Stimulated activated CD8-positive, alpha-beta memory T cell treated with anti-CD3 and anti-CD28 coated beads, Interleukin-15, amount 100 ng/mL, for 48 hours (primary cell): Measurements from ENCODE around the gene TFAP2C.
"Not testable (repeated sequence)": the region's sequence is repeated elsewhere in the genome, so short reads cannot be mapped to it uniquely, and the experiment has no call there.

ENCODE experiments used
- DNase-seq, 2 donors: peaks; one replicate each; pipeline ENCODE4 v3.0.0-alpha.2; 2020; ENCODE audit warnings: low read depth in 2 of 2

Gene TFAP2C

DNA sequence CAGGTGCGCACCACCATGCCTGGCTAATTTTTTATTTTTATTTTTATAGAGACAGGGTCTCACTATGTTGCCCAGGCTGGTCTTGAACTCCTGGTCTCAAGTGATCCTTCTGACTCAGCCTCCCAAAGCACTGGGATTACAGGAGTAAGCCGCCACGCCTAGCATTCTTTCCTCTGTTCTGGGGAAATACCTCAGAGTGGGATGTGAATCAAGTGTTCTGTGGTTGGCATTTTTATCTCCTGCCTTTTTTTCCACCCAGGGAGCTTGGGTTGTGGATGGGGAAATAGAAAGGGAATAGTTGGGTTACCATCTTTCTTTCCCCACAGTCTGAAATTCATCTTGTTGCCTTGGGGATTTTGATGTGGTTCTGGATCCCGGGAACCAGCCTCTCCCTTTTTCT lies 24.1 kb downstream of the TFAP2C start:
- DNase-seq: no peak

DNA sequence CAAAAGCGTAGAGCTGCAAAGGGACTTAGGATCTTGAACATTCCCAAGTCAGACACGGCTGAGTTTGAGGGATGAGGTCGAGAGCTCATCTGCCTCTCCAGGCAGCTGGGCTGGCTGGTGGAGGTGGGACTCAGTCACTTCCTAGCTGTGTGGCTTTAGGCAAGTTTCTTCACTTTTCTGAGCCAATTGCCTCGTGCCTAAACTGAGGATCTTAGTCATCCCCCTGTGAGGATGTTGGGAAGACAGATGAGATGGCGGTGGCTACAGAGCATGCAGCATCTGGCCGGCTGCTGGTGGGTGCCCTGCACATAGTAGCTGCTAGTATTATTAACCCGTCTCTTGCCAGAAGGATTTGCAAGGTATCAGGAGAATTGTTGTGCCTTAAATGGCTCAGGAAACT lies 27.5 kb downstream of the TFAP2C start:
- no peak for DNase-seq

DNA sequence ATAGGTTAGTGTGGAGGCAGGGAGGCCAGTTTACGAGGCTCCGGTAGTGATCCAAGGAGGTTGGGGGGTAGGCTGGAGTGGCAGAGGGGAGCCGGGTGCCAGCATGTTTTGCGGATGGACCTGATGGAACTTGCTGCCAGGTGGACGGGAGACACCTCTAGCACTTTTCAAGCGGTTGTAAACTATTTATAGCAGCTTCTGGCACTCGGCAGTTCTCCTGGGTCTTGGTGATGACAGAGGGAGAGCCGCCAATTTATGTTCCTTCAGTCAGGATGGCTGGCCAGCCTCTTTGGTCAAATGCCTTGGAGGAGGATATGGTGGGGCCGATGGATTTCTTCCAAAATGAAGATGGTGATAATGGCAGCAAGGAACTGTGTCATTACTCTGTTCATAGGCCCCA lies 28.8 kb downstream of the TFAP2C start:
- no peak for DNase-seq

DNA sequence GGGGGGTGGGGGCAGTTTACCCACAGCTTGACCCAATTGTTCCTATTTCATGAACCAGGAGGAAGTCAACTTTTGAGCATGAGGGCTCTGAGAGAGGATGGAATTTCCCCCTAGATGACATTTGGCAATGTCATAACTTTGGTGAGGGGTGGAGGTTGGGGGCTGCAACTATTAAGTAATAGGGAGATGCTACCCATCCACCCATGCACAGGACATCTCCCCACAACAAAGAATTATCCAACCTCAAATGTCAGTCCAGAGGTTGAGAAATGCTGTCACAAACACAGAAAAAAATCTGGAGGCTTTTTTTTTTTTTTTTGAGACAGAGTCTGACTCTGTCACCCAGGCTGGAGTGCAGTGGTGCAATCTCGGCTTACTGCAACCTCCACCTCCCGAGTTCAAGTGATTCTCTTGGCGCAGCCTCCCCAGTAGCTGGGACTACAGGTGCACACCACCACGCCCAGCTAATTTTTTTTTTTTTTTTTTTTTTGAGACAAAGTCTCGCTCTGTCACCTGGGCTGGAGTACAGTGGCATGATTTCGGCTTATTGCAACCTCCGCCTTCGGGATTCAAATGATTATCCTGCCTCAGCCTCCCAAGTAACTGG lies 29.3 kb downstream of the TFAP2C start:
- DNase-seq: not testable (repeated sequence)

DNA sequence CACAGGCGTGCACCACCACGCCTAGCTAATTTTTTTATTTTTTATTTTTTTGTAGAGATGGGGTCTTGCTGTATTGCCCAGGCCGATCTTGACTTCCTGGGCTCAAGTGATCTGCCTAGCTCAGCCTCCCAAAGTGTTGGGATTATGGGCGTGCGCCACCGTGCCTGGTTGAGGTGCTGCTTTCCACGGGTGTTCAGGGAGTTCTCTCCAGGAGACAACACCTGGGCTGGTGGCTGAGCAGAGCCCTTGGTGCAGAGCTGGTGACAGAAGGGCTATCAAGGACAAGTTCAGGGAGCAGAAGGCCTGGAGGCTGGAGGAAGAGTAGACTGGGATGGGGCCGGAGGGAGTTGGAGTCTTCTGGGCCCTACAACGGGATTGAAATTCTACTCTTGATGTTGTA lies 34.6 kb downstream of the TFAP2C start:
- DNase-seq: no peak

DNA sequence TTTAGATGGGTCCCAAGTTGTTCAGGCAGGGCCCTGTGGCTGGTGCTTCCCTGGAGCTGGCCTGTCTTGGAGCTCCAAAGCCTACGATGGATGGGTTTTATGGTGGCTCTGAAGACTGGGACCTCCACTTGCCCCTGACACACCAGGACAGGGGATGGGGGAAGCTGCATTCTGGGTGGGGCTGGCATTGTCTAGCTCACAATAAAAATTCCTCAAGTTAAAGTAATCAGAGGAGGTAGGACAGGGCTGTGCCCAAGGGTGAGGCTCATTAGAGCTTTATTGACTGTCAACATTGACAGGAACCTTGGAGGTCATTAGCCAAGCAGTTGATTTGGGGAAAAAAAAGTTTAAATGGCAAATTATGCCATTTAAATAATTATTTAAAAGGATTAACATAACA lies 35.7 kb downstream of the TFAP2C start:
- DNase-seq: no peak

DNA sequence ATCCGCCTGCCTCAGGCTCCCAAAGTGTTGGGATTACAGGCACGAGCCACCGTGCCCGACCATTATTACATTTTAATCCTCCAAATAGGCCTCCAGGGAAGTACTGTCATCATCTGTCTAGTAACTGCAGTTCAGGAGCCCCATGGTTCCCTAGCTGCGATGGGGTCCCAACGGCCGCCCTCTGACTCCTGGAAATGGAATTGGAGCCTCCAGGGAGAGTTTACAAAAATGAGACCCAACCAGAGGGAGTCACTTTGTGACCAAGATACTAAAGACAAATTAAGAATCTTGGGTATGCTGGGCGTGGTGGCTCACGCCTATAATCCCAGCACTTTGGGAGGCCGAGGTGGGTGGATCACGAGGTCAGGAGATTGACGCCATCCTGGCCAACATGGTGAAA lies 36.7 kb downstream of the TFAP2C start:
- no peak for DNase-seq

DNA sequence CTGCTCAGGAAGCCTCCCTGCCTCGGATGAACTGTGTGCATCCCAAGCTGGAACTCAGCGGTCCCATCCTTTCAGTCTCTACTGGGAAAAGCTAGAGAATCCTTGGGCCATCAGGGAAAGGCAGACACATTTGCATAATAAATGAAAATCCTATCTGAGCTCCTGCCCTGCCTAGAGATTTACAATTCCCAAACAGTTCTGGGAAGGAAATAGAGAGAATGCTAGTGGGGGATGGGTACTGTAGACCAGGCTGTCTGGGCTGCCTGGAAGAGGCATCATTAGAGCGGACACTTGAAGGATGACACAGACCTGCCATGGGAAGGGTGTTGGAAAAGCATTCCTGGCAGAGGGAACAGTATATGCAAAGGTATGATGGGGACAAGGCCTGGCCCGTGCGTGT lies 44.3 kb downstream of the TFAP2C start:
- no peak for DNase-seq

DNA sequence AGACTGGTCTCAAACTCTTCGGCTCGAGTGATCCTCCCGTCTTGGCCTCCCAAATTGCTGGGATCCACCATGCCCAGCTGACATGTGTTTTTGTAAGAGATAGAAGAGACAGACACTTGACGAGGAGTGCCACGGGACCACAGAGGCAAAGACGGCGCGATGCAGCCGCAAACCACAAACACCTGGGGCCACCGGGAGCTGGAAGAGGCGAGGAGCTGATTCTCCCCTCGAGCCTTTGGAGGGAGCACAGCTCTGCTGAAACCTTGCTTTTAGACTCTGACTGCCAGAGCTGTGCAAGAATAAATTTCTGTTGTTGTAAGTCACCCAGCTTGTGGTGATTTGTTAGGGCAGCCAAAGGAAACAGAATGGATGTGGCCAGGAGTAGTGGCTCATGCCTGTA lies 46.9 kb downstream of the TFAP2C start:
- DNase-seq: no peak

DNA sequence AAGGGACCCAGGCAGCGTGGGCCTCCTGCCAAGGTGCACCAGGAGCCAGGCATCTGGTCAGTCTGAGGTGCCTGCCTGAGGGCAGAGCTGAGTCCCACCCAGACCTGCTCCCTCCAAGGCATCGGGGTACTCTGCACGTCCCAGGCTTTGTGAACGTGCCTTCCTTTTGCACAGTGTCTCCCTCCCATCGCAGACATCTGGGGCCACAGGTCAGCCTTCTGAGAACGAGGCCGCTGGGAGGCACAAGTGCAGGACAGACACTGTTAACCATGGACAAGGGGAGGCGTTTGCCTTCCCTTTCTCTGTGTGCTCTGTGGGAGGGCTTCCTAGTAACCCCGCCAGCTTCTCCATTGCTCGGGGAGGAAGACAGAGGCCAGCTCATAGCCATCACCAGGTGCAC lies 47.6 kb downstream of the TFAP2C start:
- no peak for DNase-seq

DNA sequence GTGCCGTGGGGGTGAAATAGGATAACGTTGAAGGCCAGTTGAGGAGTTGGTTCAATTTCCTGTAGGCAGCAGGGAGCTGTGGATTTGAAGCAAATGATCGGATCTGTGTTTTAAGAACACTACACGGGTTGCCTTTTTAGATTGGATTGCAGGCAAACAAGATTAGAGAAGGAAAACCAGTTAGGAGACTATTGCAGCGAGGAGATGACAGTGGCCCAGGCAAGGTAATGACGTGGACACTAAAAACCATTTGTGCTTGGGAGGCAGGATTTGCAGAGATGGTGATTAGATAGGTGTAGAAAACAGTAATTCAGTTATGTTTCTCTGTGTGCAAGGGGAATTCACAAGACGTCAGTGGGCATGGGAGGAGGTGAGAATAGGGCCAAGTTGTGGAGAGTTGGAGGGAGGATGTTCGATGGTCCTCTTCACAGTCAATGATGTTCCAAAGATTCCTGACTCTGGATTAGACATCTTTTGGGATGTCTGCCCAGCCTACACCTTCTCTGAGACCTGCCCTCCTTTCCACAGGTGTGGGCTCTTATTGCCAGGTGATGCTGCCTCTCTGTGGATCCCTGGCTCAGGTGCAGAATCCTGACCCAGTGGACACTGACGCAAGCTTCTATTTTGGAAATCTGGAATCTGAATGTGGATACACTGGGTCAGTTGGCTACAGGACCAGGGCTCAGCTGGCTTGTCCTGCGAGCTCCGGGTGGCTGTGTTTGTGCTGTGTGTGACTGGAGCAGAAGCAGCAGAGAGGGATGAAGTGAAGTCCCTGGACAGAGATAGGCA lies 54.2 kb downstream of the TFAP2C start:
- DNase-seq: no peak

DNA sequence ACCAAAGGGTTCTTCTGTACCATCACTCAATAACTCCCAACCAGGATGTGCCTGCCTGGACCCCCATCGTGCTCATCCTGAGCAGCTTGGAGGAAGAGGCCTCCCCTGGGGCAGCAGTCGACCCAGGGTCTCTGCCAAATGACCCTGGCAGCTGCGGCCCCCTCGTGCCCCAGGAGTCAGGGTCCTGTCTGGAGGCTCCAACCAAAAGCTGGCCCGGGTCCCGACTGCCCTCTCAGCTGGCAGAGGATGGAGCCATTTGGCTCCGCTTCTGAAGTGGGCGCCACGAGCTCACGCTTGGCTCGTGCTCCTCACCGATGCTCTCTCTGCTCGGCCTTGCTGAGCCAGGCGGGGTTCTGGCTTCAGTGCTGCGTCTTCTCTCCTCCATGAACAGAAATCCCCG lies 56.8 kb downstream of the TFAP2C start:
- no peak for DNase-seq

DNA sequence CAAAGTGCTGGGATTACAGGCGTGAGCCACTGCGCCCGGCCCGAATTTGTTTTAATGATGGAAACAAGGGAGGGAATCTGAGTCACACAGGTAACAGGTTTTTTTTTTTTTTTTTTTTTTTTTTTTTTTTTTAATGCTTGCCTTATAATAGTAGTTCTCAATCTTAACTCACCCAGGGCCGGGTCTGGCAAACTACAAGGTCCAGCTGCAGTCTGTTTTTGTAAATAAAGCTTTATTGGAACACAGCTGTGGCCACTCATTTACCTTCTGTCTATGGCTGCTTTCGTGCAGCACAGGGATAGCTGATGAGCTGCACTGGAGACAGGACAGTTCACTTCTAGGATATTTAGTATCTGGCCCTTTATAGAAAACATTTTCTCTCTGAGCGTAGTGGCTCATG lies 58.0 kb downstream of the TFAP2C start:
- no peak for DNase-seq

DNA sequence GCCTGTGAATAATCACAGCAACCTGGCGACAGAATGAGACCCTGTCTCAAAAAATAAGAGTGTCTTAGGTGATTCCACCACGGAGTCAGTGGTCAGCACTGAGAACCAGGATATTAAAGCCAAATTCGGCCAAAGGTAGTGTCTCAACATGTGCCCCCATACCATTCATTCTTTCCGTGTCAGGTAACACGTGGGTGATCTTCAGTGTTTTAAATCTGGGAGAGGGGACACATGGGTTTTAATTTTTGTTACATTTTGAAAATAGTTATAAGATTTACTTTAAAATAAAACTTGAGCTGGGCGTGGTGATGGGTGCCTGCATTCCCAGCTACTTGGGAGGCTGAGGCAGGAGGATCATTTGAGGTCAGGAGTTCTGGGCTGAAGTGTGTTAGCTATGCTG lies 59.0 kb downstream of the TFAP2C start:
- no peak for DNase-seq
